GM19328 (cell line): ENCODE measurements around the gene BMI1.
"Not testable (repeated sequence)": the region's sequence is repeated elsewhere in the genome, so short reads cannot be mapped to it uniquely, and the experiment has no call there.

Experiments
- ATAC-seq: cut with Tn5 transposase; IDR thresholded peaks from one replicate; pipeline ENCODE4 v1.9.1; 2021; ENCODE audit warnings: mild to moderate bottlenecking, moderate library complexity; ENCODE audit not compliant: unreplicated experiment

The BMI1 gene

GRCh38 chr10:22320591-22321155 lies at the start of gene BMI1:
TSS of gene BMI1 (plus strand) at chr10:22321099. CDS start at chr10:22326450, 5,351 bp downstream.
- peak; percentile 20 for ATAC-seq

- no peak for ATAC-seq
Measured at GRCh38 chr10:22271786-22272185, 49.1 kb upstream of the BMI1 start.

- no peak for ATAC-seq
Measured at GRCh38 chr10:22278441-22278782, 42.5 kb upstream of the BMI1 start.

- no peak for ATAC-seq
Measured at GRCh38 chr10:22280078-22280477, 40.8 kb upstream of the BMI1 start.

GRCh38 chr10:22285130-22285529 lies 35.8 kb upstream of the BMI1 start:
- ATAC-seq, result no peak

- ATAC-seq, result no peak
Measured at GRCh38 chr10:22293747-22294404, 27.0 kb upstream of the BMI1 start.

GRCh38 chr10:22294694-22295093 lies 26.2 kb upstream of the BMI1 start:
- no peak for ATAC-seq

GRCh38 chr10:22301193-22301592 lies 19.7 kb upstream of the BMI1 start:
- no peak for ATAC-seq

GRCh38 chr10:22303461-22303860 lies 17.4 kb upstream of the BMI1 start:
- no peak for ATAC-seq

GRCh38 chr10:22305721-22306120 lies 15.2 kb upstream of the BMI1 start:
- ATAC-seq, result no peak

- peak; percentile 77 for ATAC-seq
Measured at GRCh38 chr10:22308390-22308789, 12.5 kb upstream of the BMI1 start.

GRCh38 chr10:22309180-22310000 lies 11.5 kb upstream of the BMI1 start:
- ATAC-seq, result no peak

GRCh38 chr10:22310012-22310411 lies 10.9 kb upstream of the BMI1 start:
- ATAC-seq, result not testable (repeated sequence)

GRCh38 chr10:22310928-22311327 lies 10.0 kb upstream of the BMI1 start:
- no peak for ATAC-seq

GRCh38 chr10:22314852-22315251 lies 6.0 kb upstream of the BMI1 start:
- no peak for ATAC-seq

GRCh38 chr10:22315455-22316285 lies 5.2 kb upstream of the BMI1 start:
- ATAC-seq, result peak; percentile 22

GRCh38 chr10:22316286-22317075 lies 4.4 kb upstream of the BMI1 start, which contains the start of gene COMMD3:
TSS of gene COMMD3 (plus strand) at chr10:22316388. CDS start at chr10:22316418, 30 bp downstream.
- peak; percentile 51 for ATAC-seq

- peak; percentile 21 for ATAC-seq
Measured at GRCh38 chr10:22317076-22317370, 3.9 kb upstream of the BMI1 start.

GRCh38 chr10:22317771-22318565 lies 2.9 kb upstream of the BMI1 start:
- no peak for ATAC-seq

- no peak for ATAC-seq
Measured at GRCh38 chr10:22318772-22319171, 2.1 kb upstream of the BMI1 start.
